HG02759 (cell line): ENCODE results near the gene NMB.
"Not testable (repeated sequence)": the region's sequence is repeated elsewhere in the genome, so short reads cannot be mapped to it uniquely, and the experiment has no call there.

ENCODE experiments used
- ATAC-seq: cut with Tn5 transposase; IDR thresholded peaks from one replicate; pipeline ENCODE4 v1.9.1; 2021; ENCODE audit warnings: mild to moderate bottlenecking, moderate library complexity; ENCODE audit not compliant: unreplicated experiment

The NMB gene

DNA sequence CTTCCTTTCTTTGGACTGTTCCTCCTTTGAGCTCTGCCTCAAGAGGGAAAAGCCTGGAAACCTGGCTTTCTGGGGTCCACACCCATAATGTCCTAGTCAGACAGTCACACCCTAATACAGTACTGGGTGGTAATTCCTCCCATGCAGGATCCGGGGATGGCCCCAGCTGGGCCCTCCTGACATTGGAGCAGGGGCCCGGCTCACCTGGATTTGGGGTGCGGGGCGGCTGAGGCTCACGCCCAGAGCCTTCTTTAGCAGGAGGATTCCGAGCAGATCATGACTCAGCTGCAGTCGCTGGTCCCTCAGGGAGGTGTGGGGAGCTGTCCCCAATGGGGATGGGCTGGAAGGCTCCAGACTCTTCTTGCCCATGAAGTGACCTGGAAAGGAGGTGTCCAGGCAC lies 1.0 kb downstream of the NMB start:
- no peak for ATAC-seq

DNA sequence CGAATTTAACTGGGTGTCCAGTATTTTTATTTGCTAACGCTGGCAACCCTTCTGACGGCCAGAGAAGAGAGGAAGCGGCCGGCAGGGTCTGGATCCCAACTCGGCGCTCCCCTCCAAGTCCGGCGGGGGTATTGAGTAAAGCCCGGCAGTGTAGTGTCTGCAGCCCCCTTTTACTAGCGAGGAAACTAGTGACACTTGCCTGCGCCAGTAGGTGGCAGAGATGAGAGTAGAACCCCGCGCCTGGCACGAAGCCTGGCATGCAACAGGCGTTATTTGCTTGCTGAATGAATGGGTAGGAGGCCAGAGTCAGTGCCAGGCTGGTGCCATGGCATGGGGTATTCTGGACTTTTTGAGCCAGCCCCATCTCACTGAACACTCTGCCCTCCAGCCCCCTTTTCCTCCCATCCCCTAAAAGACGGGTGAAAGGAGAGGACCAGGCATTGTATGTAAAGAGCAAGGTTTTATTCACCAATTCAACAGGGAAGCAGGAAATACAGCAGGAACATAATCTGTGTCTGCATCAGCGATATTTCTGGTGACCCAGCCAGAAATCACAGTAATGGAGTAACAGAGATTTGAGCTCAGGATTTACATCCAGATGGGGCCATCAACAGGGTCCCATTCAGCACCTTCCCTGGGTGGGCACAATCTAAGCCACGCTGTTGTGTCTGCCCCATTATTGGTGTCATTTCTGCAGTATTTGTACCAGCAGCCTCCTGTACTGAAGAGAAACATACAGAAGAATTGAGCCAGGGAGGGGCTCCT lies 3.1 kb downstream of the NMB start:
- no peak for ATAC-seq

DNA sequence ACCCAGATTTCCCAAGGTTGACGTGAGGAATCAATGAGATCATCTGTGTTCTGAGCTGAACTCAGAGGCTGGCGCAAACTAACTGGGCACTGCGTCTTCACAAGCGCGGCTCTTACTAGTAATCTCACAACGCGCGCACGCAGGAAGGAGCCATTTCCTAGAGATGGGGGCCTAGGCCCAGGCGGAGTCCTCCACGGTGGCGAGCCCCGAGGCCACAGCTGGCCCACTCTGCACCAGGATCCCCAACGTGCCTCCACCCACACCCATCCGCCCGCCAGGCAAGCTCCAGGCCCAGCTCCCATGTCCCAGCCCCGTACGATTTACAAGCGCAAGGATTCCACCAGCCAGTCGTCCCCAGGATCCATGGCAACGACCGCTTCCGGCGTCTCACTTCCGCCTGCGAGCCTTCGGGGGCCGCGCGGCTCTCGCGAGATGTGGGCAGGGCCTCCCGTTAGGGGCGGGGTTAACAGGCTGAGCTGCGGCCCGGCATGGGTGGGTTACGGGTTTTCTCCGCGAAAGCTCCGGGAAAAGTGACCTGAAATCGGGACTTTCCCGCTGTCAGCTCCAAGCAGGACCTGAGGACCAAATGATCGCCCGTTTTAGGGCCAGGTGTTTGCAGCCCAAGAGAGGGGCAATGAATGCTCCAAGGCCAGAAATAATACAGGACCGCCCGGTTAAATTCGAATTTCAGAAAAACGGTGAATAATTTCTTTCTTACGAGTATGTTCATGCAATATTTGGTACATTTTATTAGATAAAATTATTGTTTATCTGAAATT lies 3.9 kb downstream of the NMB start, which contains the start of gene WDR73:
TSS of gene WDR73 (minus strand) at position 374 of the 779 bp plus-strand sequence. CDS start at position 365, 9 bp downstream.
- ATAC-seq, result peak; percentile 80

DNA sequence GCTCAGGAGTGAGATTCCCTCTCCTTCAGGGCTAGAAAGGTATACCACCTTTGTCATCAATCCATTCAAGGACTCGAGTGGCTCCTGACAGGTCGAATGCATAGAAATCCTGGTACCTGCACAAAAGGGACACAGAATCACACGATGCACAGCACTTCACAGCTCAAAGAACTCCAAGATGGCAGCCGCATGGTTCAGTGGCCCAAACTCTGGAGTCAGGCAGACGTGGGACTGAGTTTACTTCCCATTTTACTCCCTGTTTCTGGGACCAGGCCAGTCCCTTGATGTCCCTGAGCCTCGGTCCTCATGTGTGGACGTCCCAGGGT lies 4.5 kb downstream of the NMB start:
- ATAC-seq, result no peak

DNA sequence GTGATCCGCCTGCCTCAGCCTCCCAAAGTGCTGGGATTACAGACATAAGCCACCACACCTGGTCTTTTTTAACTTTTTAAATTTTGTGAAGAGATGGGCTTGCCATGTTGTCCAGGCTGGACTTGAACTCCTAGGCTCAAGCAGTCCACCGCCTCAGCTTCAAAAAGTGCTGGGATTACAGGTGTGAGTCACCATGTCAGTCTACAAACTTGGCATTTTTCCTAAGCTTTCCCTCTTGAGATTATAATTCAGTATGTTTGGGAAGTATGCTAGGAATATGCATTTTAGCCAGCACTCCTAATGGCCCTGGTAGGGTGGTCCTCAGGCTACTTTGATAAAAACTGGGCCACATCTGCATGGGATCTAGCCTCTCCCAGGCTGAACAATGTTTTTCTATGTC lies 8.3 kb downstream of the NMB start:
- ATAC-seq, result no peak

DNA sequence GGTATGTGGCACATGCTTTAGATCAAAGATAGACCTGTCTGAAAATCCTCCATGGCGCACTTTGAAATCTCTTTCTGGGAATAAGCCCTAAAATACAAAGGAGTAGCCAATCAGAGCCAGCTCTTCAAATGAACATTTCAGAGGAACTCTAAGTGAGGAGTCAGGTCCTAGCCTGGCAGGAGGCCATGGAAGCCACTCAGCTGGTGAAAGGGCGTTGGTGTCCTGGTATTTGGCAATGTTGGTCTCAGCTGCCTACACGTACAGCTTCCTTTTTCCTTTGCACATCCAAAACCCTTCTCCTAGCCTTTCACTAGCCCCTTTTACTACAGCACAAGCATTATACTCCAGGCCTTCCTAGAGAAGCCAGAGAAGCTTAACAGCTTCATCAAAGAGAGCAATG lies 9.5 kb downstream of the NMB start:
- no peak for ATAC-seq

DNA sequence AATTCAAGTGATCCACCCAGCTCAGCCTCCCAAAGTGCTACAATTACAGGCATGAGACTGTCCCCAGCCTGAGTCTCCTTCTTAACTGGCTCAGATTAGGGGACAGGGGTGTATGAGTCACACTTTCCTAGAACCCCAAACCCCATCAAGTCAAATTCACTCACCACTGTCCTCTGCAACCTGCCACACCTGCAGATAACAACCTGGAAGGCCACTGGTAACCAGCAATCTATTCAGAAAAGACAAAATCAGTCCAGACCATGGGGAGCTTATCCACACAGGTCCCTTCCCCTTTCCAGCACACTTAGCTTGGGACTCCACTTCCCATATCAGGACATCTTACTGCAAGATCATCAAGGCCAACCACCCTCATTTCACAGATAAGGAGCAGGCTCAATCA lies 10.3 kb downstream of the NMB start:
- no peak for ATAC-seq

DNA sequence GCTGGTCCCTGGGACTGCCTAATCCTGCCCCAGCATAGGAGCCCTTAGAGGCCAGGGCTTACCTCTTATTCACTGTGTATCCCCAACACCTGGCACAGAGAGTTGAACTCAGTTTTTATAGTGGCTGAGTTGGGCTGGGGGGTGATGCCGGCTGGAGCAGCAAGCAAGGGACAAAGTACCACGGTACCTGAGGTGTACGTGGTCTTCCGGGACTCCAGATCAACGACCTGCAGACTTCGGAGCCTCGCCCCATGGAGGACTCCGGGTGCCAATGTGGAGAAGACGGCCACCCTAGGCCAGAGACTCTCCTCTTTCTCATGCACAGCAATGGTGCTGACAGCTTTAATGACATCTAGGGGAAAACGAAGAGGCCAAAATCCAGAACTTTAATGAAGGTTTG lies 12.0 kb downstream of the NMB start:
- no peak for ATAC-seq

DNA sequence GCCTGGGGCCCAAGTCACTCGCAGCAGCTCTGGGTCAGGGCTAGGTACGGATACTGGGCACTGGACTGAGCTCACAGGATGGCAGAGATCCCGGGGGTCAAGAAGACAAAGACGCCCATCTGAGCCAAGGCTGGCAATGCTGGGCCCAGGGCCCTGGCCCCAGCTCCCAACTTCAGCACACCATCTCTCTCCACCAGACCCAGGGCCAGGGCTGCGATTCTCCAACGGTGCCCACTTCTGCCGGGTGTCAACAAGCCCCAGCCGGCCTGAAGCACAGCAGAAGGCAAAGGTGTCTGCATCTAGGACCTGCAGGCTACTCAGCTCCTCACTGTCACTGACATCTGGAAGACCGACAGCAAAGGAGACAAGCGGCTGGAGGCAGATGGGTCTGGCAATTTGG lies 12.5 kb downstream of the NMB start:
- ATAC-seq, result no peak

DNA sequence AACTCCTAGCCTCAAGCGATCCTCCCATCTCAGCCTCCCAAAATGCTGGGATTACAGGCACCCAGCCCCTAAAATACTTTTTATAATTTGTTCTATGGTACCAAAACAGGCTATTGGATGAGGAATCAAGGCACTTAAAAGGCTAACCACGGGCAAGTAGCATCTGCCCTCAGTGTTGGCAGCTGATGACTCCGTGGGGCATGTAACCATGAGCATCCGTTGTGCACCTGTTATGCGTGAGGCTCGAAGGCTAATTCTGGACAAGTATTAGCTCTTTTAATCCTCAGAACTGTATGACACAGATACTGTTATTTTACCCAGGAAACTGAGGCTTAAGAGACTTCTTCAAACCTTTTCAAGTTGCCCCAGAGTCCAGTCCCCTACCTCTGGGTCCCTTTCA lies 14.2 kb downstream of the NMB start:
- no peak for ATAC-seq

DNA sequence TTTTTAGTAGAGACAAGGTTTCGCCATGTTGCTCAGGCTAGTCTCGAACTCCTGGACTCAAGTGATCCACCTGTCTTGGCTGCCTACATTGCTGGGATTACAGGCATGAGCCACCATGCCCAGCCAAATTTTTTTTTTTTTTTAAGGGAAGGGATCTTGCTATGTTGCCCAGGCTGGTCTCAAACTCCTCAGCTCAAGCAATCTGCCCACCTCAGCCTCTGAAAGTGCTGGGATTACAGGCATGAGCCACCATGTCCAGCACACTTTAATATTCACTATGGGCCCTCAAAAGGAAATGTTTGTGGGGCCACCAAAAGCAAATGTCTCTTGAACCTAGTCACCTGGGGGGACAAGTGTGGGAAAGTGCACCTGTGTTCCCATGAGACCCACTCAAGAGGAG lies 15.4 kb downstream of the NMB start:
- not testable (repeated sequence) for ATAC-seq

DNA sequence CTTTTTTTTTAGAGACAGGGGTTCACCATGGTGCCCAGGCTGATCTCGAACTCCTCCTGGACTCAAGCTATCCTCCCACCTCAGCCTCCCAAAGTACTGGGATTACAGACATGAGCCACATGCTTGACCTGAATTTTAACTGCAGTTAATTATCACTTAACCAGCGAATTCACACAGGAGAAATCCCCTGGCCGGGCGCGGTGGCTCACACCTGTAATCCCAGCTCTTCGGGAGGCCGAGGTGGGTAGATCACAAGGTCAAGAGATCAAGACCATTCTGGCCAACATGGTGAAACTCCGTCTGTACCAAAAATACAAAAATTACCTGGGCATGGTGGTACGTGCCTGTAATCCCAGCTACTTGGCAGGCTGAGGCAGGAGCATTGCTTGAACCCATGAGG lies 16.1 kb downstream of the NMB start:
- not testable (repeated sequence) for ATAC-seq

DNA sequence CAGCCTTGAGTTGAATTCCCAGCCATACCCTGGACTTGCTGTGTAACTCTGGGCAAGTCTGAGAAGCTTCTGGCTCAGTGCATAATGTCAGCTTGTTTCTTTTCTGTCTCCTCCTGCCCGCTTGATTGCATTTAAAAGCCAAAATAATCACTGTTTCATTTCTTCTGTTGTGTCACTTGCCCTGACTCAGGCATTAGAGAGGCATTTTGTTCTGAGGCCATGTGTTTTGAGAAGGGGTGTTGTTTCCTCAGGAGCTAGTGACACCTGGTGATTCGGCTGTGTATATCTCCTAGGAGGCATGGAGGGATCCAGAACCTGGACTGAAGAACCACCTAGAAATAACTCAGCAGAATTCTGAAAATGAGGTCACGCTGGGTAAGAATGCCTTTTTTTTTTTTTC lies 19.9 kb downstream of the NMB start:
- no peak for ATAC-seq

DNA sequence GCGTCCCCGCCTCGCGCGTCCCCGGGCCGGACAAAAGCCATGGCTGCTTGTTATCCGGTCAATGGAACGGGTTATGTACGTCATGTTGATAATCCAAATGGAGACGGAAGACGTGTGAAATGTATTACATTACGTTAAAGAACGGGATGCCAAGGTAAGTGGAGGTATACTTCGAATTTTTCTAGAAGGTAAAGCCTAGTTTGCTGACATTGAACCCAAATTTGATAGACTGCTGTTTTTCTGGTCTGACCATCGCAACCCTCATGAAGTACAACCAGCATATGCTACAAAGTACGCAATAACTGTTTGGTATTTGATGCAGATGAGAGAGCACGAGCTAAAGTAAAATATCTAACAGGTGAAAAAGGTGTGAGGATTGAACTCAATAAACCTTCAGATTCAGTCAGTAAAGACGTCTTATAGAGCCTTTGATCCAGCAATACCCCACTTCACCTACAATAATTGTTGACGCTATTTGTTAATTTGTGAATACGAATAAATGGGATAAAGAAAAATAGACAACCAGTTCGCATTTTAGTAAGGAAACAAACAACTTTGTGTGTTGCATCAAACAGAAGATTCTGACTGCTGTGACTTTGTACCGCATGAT lies 23.7 kb downstream of the NMB start:
- ATAC-seq, result no peak

DNA sequence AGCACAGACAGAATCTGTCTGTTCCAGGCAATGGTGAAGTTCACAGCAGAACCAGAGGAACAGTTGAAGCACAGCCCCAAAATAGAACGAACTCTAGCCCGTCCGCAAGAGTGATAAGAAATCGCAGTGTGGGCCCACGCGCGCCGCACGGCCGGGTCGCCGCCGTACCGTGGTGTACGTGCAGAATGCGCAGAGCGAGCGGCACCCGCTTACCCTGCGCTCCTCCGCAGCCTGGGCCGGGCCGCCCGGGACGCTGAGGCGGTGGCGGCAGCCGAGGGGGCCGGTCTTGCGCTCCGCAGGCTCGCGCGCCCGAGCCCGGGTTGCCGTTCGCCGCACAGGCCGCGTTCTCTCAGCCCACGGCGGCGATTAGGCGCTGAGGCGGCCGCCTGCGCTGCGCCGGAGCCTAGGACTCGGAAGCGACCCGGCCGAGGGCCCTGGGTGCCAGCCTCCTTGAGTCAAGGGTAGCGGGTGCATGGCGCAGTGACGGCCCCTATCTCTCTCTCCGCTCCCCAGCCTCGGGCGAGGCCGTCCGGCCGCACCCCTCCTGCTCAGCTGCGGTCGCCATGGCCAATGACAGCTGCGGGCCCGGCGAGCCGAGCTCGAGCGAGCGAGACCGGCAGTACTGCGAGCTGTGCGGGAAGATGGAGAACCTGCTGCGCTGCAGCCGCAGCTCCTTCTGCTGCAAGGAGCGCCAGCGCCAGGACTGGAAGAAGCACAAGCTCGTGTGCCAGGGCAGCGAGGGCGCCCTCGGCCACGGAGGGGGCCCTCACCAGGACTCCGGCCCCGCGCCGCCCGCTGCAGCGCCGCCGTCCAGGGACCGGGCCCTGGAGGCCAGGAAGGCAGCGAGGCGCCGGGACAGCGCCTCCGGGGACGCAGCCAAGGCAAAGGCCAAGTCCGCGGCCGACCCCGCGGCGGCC lies 24.4 kb downstream of the NMB start:
- ATAC-seq, result peak; percentile 47

DNA sequence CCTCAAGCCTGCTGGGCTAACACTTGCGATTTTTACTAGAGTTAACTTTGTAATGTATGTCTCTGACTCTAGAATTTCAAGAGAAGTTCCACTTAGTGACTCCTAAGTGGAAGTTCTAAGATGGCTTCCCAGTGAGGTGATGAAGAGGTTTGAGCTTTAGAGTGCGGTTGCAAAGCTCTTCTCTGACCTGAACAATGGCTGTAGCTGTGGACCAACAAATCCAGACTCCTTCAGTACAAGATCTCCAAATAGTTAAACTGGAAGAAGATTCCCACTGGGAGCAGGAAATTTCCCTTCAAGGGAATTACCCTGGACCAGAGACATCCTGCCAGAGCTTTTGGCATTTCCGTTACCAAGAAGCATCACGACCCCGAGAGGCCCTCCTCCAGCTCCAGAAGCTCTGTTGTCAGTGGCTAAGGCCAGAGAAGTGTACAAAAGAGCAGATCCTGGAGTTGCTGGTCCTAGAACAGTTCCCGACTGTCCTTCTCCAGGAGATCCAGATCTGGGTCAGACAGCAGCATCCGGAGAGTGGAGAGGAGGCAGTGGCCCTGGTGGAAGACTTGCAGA lies 26.2 kb downstream of the NMB start:
- no peak for ATAC-seq

DNA sequence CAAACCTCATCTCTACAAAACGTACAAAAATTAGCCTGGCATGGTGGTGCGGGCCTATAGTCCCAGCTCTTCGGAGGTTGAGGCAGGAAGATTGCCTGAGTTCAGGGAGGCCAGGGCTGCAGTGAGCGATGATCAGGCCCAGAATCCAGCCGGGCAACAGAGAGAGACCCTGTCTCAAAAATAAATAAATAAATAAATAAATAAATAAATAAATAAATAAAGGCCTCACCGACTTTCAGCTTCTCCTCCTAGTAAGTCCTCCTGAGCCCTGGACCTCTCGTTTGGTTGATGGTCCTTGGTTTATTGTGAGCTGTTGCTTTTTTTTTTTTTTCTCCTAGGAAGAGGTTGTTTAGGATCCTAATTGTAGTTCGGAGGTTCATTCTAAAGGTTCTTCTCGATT lies 29.0 kb downstream of the NMB start:
- ATAC-seq, result no peak

DNA sequence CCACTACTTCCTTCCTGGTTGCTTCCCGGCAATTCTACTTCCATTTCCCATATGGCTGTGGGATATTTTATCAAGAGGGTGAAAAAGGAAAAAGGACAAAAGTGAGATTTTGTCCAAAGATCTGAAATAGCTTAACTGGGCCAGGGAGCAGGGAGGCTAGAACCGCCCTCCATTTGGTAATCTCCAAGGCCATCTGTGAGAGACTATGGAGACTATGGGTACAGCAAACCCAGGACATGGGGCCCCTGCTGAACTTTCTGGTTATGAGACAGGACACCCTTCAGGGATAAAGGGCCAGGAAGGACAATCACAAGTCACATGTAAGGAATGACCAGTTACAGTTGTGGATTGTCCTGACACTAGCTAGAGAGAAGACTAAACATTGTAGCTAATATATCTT lies 32.9 kb downstream of the NMB start:
- no peak for ATAC-seq

DNA sequence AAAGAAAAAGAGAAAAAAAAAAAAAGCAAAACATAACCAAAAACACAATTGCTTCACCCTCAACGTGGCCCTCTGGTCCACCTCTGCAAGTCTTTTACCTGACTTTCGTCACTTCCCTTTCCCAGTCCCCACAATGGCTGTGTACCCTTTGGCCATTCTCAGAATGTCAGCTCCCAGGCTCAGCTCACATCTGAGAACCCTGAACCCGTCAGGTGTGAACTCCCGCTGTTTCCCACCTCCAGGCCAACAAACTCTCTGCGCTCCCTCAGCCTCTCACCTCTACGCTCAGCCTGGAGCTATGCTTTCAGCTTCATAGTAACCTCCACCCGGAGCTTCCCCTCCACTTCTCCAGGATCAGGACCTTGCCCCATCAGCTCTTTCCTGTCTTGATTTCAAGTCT lies 33.6 kb downstream of the NMB start:
- ATAC-seq, result no peak

DNA sequence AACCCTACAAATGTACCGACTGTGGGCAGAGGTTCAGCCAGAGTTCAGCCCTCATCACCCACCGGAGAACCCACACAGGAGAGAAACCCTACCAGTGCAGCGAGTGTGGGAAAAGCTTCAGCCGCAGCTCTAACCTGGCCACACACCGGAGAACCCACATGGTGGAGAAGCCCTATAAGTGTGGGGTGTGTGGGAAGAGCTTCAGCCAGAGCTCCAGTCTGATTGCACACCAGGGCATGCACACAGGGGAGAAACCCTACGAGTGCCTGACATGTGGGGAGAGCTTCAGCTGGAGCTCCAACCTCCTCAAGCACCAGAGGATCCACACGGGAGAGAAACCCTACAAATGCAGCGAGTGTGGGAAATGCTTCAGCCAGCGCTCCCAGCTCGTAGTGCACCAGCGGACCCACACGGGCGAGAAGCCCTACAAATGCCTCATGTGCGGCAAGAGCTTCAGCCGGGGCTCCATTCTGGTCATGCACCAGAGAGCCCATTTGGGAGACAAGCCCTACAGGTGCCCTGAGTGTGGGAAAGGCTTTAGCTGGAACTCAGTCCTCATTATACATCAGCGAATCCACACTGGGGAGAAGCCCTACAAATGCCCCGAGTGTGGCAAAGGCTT lies 36.5 kb downstream of the NMB start:
- ATAC-seq, result no peak
